ENCODE data around the gene SMIM10.

Gene SMIM10

DNA sequence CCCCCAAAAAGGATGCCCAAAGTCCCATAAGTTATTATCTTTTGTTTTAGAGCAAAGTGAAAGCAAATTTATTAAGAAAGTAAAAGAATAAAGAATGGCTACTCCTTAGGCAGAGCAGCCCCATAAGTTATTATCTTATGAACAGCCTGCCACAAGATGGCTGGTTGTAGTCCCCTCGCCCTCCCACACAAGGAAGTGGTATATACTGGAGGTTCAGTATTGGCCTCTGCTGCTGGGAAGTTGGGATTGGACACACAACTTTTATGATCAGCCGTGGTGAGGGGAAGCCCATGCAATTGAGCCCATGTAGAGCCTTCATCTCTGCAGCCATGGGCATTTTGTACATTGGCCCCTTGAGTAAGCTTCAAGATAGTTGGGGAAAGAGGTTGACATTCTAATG lies 8.0 kb upstream of the SMIM10 start:
- H3K4me1 ChIP-seq (ENCODE audit: control insufficient read depth, insufficient read depth, low read length) = no peaks in the 10 kb centered on the region
- no peaks in the 10 kb centered on the region for H3K36me3 ChIP-seq (ENCODE audit: control insufficient read depth, insufficient read depth, low read length)
- H3K27me3 ChIP-seq (ENCODE audit: control insufficient read depth, insufficient read depth, low read length) = 0 out of 2 replicates have a peak, but pooled peaks cover 2% of the 10 kb centered on the region
- H3K9me3 ChIP-seq (ENCODE audit: control insufficient read depth, insufficient read depth, low read length) = no peaks in the 10 kb centered on the region
- H3K4me3 ChIP-seq (ENCODE audit: low read depth, low read length) = no peak overlapping the region
- no peak overlapping the region for H3K27ac ChIP-seq (ENCODE audit: low read depth, low read length)
- no peak overlapping the region for H3K9ac ChIP-seq (ENCODE audit: low read depth, low read length)

DNA sequence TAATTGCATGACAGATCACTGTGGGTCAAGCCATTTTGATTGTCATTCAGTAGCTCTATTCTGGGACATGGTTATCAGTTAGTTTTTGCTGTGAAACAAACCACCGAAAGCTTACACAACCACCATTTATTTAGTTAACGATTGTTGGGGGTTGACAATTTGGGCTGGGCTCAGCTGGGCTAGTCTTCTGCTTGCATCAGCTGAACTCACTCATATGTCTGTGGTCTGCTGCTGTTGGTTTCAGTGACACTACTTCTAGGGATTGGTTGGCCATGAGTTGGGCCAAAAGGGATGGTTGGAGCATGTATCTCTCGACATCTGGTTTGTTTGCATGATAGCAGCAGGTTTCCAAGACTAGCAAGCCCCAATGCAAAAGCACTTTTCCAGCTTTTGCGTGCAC lies 5.3 kb upstream of the SMIM10 start:
- Histone ChIP-seq H3K4me3 (ENCODE audit: low read depth, low read length) (no peak overlapping the region), H3K27ac (ENCODE audit: low read depth, low read length) (no peak overlapping the region), H3K36me3 (ENCODE audit: control insufficient read depth, insufficient read depth, low read length) (no peaks in the 10 kb centered on the region), H3K9me3 (ENCODE audit: control insufficient read depth, insufficient read depth, low read length) (no peaks in the 10 kb centered on the region), H3K4me1 (ENCODE audit: control insufficient read depth, insufficient read depth, low read length) (peaks cover 6% of the 10 kb centered on the region), H3K27me3 (ENCODE audit: control insufficient read depth, insufficient read depth, low read length) (peaks cover 7% of the 10 kb centered on the region), H3K9ac (ENCODE audit: low read depth, low read length) (no peak overlapping the region)

DNA sequence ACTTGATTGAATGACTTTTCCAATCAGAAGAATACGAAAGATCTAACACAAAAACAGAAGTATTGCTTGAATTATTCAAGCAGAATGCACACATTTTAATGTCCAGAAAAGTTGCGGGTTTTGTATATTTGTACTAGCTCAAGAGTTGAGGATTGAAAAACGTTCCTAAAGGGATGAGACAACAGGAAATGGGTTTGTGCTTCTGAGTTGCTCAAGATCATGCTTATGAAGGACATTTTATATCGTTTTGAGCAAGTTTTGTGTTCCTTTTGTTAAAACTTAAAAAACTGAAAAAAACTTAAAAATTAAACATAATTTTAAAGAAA lies 353 bp upstream of the SMIM10 start:
- Histone ChIP-seq H3K4me1 (ENCODE audit: control insufficient read depth, insufficient read depth, low read length) (peaks cover 10% of the 10 kb centered on the region), H3K9ac (ENCODE audit: low read depth, low read length) (no peak overlapping the region), H3K27me3 (ENCODE audit: control insufficient read depth, insufficient read depth, low read length) (peaks cover 21% of the 10 kb centered on the region), H3K4me3 (ENCODE audit: low read depth, low read length) (peak overlapping the region; percentile 58; the same call in 1 of the 2 replicates), H3K9me3 (ENCODE audit: control insufficient read depth, insufficient read depth, low read length) (no peaks in the 10 kb centered on the region), H3K27ac (ENCODE audit: low read depth, low read length) (no peak overlapping the region), H3K36me3 (ENCODE audit: control insufficient read depth, insufficient read depth, low read length) (no peaks in the 10 kb centered on the region)

DNA sequence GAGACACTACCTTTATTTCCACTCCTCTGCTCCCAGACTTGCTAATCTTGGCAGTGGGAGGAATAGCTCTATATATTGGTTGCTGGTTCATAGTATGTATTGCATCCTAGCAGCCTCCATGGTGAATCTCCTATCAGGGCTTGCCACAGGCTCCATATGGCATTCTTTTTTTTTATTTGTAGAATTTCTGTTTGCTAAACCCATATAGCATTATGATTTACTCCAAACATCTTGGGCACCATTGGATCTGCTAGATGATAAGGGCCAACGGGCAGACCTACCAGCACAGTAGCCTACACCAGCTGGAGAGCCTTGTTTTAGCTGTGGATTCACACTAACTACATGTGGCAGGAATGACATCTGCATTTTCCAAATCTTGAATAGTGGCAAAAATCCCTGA lies 6.9 kb downstream of the SMIM10 start:
- Histone ChIP-seq H3K36me3 (ENCODE audit: control insufficient read depth, insufficient read depth, low read length) (no peaks in the 10 kb centered on the region), H3K9me3 (ENCODE audit: control insufficient read depth, insufficient read depth, low read length) (no peaks in the 10 kb centered on the region), H3K4me1 (ENCODE audit: control insufficient read depth, insufficient read depth, low read length) (peaks cover 5% of the 10 kb centered on the region), H3K4me3 (ENCODE audit: low read depth, low read length) (no peak overlapping the region), H3K27ac (ENCODE audit: low read depth, low read length) (no peak overlapping the region), H3K9ac (ENCODE audit: low read depth, low read length) (no peak overlapping the region), H3K27me3 (ENCODE audit: control insufficient read depth, insufficient read depth, low read length) (no peaks in the 10 kb centered on the region)

DNA sequence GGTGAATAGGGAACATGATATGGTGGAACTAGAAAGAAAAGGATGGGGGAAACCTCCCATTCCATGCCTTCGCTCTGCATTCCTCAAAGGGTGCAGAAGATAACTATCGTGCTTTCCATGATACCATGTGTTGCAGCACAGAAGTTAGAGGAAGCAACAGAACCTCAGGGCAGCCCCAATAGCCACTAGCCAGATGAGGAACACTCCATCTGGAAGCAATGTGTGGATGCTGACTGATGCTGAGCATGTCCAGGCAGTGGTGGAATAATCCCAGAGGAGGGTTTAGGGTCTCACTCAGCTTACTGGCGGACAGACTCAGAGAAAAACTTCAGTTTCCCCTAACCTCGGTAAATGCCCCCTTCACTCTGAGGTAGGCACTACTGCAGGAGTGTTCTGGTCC lies 7.5 kb downstream of the SMIM10 start:
- H3K36me3 ChIP-seq (ENCODE audit: control insufficient read depth, insufficient read depth, low read length) = no peaks in the 10 kb centered on the region
- H3K9ac ChIP-seq (ENCODE audit: low read depth, low read length) = no peak overlapping the region
- no peak overlapping the region for H3K4me3 ChIP-seq (ENCODE audit: low read depth, low read length)
- no peak overlapping the region for H3K27ac ChIP-seq (ENCODE audit: low read depth, low read length)
- H3K9me3 ChIP-seq (ENCODE audit: control insufficient read depth, insufficient read depth, low read length) = no peaks in the 10 kb centered on the region
- no peaks in the 10 kb centered on the region for H3K27me3 ChIP-seq (ENCODE audit: control insufficient read depth, insufficient read depth, low read length)
- peaks cover 5% of the 10 kb centered on the region for H3K4me1 ChIP-seq (ENCODE audit: control insufficient read depth, insufficient read depth, low read length)

DNA sequence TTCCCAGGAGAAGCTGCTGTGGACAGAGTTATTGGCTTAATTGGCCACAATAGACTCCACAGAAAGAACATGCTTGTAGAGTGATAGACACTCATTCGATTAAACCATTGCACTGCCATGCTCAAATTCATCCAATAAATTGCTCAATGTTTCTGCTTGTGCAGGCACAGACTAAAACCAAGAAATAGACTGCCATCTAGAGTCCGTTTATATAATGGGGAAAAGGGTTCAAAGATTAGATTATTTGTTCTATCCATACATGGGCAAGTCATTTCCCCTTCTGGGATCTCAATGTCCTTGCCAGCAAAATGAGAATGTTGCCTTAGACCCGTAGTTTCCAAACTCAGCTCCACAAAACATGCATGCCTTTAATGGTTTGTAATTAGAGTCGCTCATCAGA lies 8.7 kb downstream of the SMIM10 start:
- Histone ChIP-seq H3K27me3 (ENCODE audit: control insufficient read depth, insufficient read depth, low read length) (no peaks in the 10 kb centered on the region), H3K36me3 (ENCODE audit: control insufficient read depth, insufficient read depth, low read length) (no peaks in the 10 kb centered on the region), H3K9me3 (ENCODE audit: control insufficient read depth, insufficient read depth, low read length) (no peaks in the 10 kb centered on the region), H3K9ac (ENCODE audit: low read depth, low read length) (no peak overlapping the region), H3K4me1 (ENCODE audit: control insufficient read depth, insufficient read depth, low read length) (peaks cover 13% of the 10 kb centered on the region), H3K27ac (ENCODE audit: low read depth, low read length) (no peak overlapping the region), H3K4me3 (ENCODE audit: low read depth, low read length) (no peak overlapping the region)

DNA sequence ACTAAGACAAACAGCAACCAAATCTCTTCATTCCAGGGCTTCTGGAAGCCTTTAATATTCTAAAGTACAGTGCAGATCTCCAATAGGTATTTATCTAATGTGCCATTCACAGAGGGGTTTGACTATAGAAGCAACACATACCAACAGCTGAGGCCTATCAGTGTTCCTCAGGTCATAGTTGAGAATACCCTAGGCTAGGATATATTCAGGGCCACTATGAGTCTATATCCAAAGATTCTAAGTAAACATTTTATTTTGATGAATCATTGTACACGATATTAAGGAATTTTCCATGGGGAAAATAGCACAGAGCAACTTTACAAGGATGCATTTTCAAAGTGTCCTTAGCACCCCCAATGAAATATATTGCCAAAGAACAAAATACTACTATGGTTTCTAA lies 9.7 kb downstream of the SMIM10 start:
- Histone ChIP-seq H3K27me3 (ENCODE audit: control insufficient read depth, insufficient read depth, low read length) (no peaks in the 10 kb centered on the region), H3K9me3 (ENCODE audit: control insufficient read depth, insufficient read depth, low read length) (no peaks in the 10 kb centered on the region), H3K4me1 (ENCODE audit: control insufficient read depth, insufficient read depth, low read length) (peaks cover 16% of the 10 kb centered on the region), H3K27ac (ENCODE audit: low read depth, low read length) (no peak overlapping the region), H3K36me3 (ENCODE audit: control insufficient read depth, insufficient read depth, low read length) (no peaks in the 10 kb centered on the region), H3K4me3 (ENCODE audit: low read depth, low read length) (no peak overlapping the region), H3K9ac (ENCODE audit: low read depth, low read length) (no peak overlapping the region)

DNA sequence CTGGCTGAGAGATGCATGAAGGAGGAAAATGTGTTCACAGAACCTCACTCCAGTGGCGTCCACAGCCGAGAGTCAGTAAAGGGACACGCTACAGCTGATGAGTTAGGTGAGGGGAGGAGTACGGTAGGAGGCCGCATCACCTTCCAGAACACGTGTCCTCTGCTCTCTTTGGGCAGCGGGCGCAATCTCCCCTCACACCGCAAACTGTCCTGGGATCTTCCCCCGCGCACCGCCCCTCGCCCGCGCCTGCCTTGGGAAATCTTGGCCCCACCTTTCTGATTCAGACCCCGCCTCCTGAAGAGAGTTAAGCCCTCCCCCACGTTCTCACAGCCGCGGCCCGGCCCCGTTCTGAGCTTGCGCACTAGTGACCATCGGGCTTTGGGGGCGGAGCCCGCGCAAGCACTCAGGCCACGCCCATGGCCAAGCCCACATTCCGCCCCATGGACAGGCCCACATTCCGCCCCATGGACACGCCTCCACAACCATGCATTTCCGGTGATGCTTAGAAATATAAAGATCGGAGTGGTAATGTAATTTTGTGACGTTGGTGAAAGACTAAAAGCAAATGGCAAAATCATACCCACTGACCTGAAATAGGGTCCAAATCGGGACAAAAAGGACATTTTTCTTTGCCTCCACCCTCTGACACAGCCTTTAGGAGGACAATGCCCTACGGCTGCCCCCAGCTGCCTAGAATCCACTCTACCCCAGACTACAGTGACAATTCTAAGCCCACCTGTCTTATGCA lies 13.3 kb downstream of the SMIM10 start:
- Histone ChIP-seq H3K27ac (ENCODE audit: low read depth, low read length) (peak overlapping the region; percentile 30), H3K4me3 (ENCODE audit: low read depth, low read length) (peak overlapping the region; percentile 65), H3K9ac (ENCODE audit: low read depth, low read length) (peak overlapping the region; percentile 57), H3K4me1 (ENCODE audit: control insufficient read depth, insufficient read depth, low read length) (peaks cover 16% of the 10 kb centered on the region), H3K27me3 (ENCODE audit: control insufficient read depth, insufficient read depth, low read length) (no peaks in the 10 kb centered on the region; the same call in 1 of the 2 replicates), H3K9me3 (ENCODE audit: control insufficient read depth, insufficient read depth, low read length) (no peaks in the 10 kb centered on the region), H3K36me3 (ENCODE audit: control insufficient read depth, insufficient read depth, low read length) (no peaks in the 10 kb centered on the region)

DNA sequence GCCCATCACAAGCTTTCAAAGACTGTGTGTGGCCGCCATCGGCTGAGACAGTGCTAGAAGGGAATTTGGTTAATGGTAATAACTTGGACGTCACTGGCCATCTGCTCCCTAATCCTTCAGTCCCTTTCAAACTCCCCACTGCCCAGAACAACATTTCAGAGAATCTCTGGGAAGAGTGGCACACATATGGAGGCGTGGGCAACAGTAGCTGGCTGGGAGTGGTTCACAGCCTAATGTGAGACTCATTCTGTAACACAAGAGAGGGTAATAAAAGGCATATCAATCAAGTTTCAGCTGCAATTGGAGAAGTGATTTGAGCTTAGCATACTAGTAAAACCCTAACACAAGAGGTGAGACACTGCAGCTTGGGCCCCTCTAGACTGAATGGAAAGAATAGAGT lies 15.4 kb downstream of the SMIM10 start:
- H3K27me3 ChIP-seq (ENCODE audit: control insufficient read depth, insufficient read depth, low read length) = no peaks in the 10 kb centered on the region; the same call in 1 of the 2 replicates
- H3K4me1 ChIP-seq (ENCODE audit: control insufficient read depth, insufficient read depth, low read length) = peaks cover 28% of the 10 kb centered on the region

DNA sequence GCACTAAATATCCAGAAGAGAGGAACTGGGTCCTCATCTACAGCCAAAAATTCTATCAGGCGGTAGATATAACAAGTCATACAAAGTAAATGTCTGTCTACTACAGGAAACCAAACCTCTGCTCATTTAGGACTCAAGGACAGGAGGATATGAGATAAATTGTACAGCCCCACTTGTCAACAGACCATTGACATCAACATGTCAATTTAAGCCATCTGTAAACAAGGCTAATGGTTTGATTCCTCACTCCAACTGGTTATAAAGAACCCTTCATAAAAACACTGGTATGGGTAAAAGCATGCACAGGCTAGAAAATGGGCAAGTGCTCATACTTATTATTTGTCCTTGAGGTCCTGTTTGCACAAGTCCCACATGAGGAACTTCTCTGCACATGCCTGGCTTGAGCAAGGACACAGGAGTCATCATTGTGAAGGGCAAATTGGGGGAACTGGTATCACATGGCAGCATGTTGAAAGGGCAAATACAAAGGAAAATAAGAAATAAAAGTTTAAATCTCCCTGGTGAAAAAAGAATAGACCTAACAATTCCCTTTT lies 18.3 kb downstream of the SMIM10 start:
- Histone ChIP-seq H3K9me3 (ENCODE audit: control insufficient read depth, insufficient read depth, low read length) (no peaks in the 10 kb centered on the region), H3K4me1 (ENCODE audit: control insufficient read depth, insufficient read depth, low read length) (peaks cover 24% of the 10 kb centered on the region), H3K9ac (ENCODE audit: low read depth, low read length) (no peak overlapping the region), H3K27me3 (ENCODE audit: control insufficient read depth, insufficient read depth, low read length) (peaks cover 5% of the 10 kb centered on the region), H3K27ac (ENCODE audit: low read depth, low read length) (no peak overlapping the region), H3K36me3 (ENCODE audit: control insufficient read depth, insufficient read depth, low read length) (no peaks in the 10 kb centered on the region), H3K4me3 (ENCODE audit: low read depth, low read length) (no peak overlapping the region)

More for the DNA sequence above, 15.4 kb downstream of the SMIM10 start:
- H3K4me3 ChIP-seq (ENCODE audit: low read depth, low read length) = no peak overlapping the region
- H3K9me3 ChIP-seq (ENCODE audit: control insufficient read depth, insufficient read depth, low read length) = no peaks in the 10 kb centered on the region
- H3K9ac ChIP-seq (ENCODE audit: low read depth, low read length) = no peak overlapping the region
- H3K36me3 ChIP-seq (ENCODE audit: control insufficient read depth, insufficient read depth, low read length) = no peaks in the 10 kb centered on the region
- H3K27ac ChIP-seq (ENCODE audit: low read depth, low read length) = no peak overlapping the region

DNA sequence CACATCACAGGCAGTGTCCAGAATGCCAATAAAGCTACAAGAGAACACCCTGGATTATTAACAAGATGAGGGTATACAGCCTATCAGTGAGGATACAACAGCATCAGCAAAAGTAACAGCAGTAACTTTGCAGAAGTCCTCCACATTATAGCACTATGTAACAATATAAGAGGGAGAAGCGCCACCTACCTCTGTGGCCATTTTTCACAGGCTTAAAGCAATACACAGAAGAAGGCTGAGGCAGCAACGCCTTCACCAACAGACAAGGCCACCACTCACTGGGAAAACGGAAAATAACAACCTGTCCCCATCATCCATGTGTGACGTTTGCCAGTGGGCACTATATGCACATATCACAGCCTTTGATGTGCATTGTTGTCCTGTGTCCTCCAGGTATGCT lies 19.0 kb downstream of the SMIM10 start:
- no peaks in the 10 kb centered on the region for H3K9me3 ChIP-seq (ENCODE audit: control insufficient read depth, insufficient read depth, low read length)
- H3K27ac ChIP-seq (ENCODE audit: low read depth, low read length) = no peak overlapping the region
- no peak overlapping the region for H3K4me3 ChIP-seq (ENCODE audit: low read depth, low read length)
- peaks cover 5% of the 10 kb centered on the region for H3K27me3 ChIP-seq (ENCODE audit: control insufficient read depth, insufficient read depth, low read length)
- no peaks in the 10 kb centered on the region for H3K36me3 ChIP-seq (ENCODE audit: control insufficient read depth, insufficient read depth, low read length)
- peaks cover 18% of the 10 kb centered on the region for H3K4me1 ChIP-seq (ENCODE audit: control insufficient read depth, insufficient read depth, low read length)
- no peak overlapping the region for H3K9ac ChIP-seq (ENCODE audit: low read depth, low read length)

All from HUES48 (cell line).